Measurements from ENCODE around the gene ATXN10. TPM values are rescaled to one million over a fixed set of nuclear protein-coding genes. Genes with fewer than 3 reads are reported as not detected.

ATXN10 gene
- total and polyA plus RNA-seq, 2 of the 8 experiments (the other 6 are each of a cell fraction or from before 2014, with no cell fraction given), result 134 to 210 TPM

DNA sequence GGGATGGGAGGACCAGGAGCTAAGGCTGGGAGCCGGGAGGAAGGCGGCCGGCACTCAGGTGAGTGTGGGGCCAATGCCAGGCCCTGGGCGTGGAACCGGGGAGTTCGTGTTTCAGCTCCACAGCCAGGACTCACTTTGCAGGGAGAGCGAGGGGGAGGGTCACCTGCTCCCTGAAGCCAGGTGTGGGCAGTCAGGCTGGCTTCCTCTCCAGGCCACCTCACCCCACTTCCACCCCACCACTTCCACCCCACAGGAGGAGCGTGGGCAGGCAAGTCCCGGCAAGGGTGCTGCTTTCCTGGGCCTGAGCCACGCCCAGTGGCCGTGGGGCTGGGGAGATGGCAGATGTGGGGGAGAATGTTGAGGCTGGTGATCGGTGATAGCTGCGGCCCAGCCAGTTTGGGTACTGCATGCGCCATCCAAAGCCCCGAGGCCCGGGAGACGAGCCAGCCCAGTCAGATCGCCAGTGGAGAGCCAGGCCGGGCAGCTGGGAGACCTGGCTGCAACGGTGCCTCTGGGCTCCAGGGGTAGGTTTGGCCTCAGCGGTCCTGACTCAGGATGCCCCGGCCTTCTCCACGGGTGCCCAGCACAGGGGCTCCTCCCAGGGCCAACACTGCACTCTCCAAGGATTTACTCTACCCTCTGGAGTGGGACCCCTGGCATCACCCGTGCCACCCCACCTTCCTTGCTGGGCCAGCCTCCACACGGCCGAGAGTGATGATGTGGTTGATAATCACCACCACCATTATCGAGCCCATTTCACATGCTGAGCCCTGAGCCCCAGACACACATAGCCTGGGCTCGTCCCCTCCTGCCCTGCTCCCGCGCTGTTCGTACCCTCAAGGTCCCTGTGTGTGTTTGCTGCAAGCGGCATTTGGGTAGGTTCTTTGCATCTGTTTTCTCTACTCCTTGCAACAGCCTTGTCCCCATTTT, 211.5 kb downstream of the ATXN10 start (continued):
- TF ChIP-seq CHD7 (IDR thresholded peaks at IDR 0.05; ENCODE audit: insufficient replicate concordance, low read length), result no peak
- no peak for TF ChIP-seq ZNF274 (IDR thresholded peaks at IDR 0.05; ENCODE audit: borderline replicate concordance, extremely low read depth, low read length)
- no peak for TF ChIP-seq RNF2 (IDR thresholded peaks at IDR 0.05; ENCODE audit: borderline replicate concordance, low read depth, low read length, missing control alignments, poor library complexity, severe bottlenecking)

Data from H1 (cell line).